GM18861 (cell line): ENCODE results near the gene GGTA1.

Experiments used
- ATAC-seq: cut with Tn5 transposase; IDR thresholded peaks from one replicate; pipeline ENCODE4 v1.9.1; 2021; ENCODE audit not compliant: unreplicated experiment

The GGTA1 gene

GRCh38 chr9:121405899-121406298 lies 93.7 kb downstream of the GGTA1 start:
- ATAC-seq = no peak
